Lower lobe of right lung (tissue), 2 donors: ENCODE results near the gene ELF1. TPM values are rescaled to one million over a fixed set of nuclear protein-coding genes. Genes with fewer than 3 reads are reported as not detected.

ENCODE experiments used
- ATAC-seq, 2 donors: fragments of 200-7000 bp; cut with Tn5 transposase; one replicate each; pipeline ENCODE4 v1.9.1; 2020 to 2022; ENCODE audit warnings: mild to moderate bottlenecking in 2 of 2, moderate library complexity in 2 of 2
- DNase-seq: peaks from one replicate; pipeline ENCODE4 v3.0.0-alpha.2; 2020
- H3K27ac ChIP-seq: fragments of 200-600 bp; one replicate; pipeline ENCODE4 v1.8.0; 2022
- H3K27me3 ChIP-seq: fragments of 200-600 bp; one replicate; pipeline ENCODE4 v1.8.0; 2022; ENCODE audit warnings: low read depth
- H3K36me3 ChIP-seq: fragments of 200-600 bp; one replicate; pipeline ENCODE4 v1.8.0; 2022; ENCODE audit warnings: mild to moderate bottlenecking
- H3K4me1 ChIP-seq: fragments of 200-600 bp; one replicate; pipeline ENCODE4 v1.8.0; 2022
- H3K4me3 ChIP-seq: fragments of 200-600 bp; one replicate; pipeline ENCODE4 v1.8.0; 2022; ENCODE audit warnings: mild to moderate bottlenecking
- H3K9me3 ChIP-seq: fragments of 200-600 bp; one replicate; pipeline ENCODE4 v1.8.0; 2022
- CTCF ChIP-seq: fragments of 200-600 bp; IDR thresholded peaks from one replicate; pipeline ENCODE4 v1.8.0; 2022; ENCODE audit warnings: antibody characterized with exemption, mild to moderate bottlenecking
- intact Hi-C: fragments of 100-400 bp; cut with DNase I; formaldehyde crosslinking; loops from one replicate; pipeline ENCODE4 v1.11.0; 2022
- total RNA-seq: library from RNA; stranded (reverse); fragmentation: NEBNext Ultra II Directional; extraction: Animal tissue kit (Norgen Biotek cat#: 25700); gene quantifications from one replicate; pipeline ENCODE4 v1.2.1, GENCODE V29; 2021
- donor health status: DM: no; HTN: yes; CAD: no; lungs with severe emphysema.

Gene ELF1
- total RNA-seq, 1 donor from 2014 or later, result 98.1 TPM

DNA sequence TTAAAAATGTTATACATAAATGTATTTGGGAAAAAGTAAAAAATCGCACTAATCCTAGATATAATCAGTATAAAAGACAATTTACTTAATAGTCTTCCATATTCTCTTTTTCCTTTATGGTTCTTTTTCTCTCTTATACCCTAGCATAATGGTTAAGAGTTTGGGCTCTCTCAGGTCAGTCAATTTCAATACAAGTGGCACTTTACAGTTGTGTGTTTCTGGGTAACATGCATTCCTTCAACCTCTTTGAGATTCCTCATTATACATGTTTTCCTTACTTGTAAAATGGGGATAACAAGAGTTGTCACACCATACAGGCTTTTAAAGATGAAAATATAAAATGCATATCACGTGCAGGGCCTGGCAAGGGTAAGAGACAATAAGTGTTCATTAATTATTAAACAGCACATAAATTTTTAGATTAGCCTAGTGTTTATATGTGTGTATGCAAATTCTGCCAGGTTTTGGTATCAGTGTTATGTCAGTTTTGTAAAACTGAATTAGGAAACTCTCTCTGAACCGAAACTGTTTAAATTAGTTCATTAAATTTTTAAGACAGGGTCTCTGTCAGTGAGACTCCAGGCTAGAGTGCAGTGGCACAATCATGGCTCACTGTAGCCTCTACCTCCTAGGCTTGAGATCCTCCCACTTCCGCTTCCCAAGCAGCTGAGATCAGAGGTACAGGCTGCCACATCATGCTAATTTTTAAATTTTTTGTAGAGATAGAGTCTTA lies 49.8 kb downstream of the ELF1 start:
- Histone ChIP-seq H3K36me3 (no peaks in the 10 kb centered on the region), H3K4me1 (peaks cover 100% of the 10 kb centered on the region), H3K9me3 (no peaks in the 10 kb centered on the region), H3K4me3 (no peak overlapping the region), H3K27ac (no peak overlapping the region), H3K27me3 (no peaks in the 10 kb centered on the region)
- intact Hi-C loops, result no loop called here
- DNase-seq (no peak), ATAC-seq (peak; percentile 72 to 76)
- no peak for TF ChIP-seq CTCF

GRCh38 chr13:40968416-40969000 lies 50.6 kb downstream of the ELF1 start:
- Histone ChIP-seq H3K4me1 (peaks cover 99% of the 10 kb centered on the region), H3K4me3 (no peak overlapping the region), H3K27me3 (no peaks in the 10 kb centered on the region), H3K9me3 (no peaks in the 10 kb centered on the region), H3K27ac (no peak overlapping the region), H3K36me3 (no peaks in the 10 kb centered on the region)
- intact Hi-C loops, result no loop called here
- DNase-seq (no peak), ATAC-seq (peak in 1 of 2 donors; percentile 16)
- no peak for TF ChIP-seq CTCF

GRCh38 chr13:40966298-40966697 lies 52.8 kb downstream of the ELF1 start:
- peak; percentile 54 to 68 for ATAC-seq

GRCh38 chr13:40963927-40964326 lies 55.2 kb downstream of the ELF1 start:
- Histone ChIP-seq H3K36me3 (peaks cover 10% of the 10 kb centered on the region), H3K4me3 (no peak overlapping the region), H3K4me1 (peaks cover 87% of the 10 kb centered on the region), H3K9me3 (no peaks in the 10 kb centered on the region), H3K27me3 (no peaks in the 10 kb centered on the region), H3K27ac (no peak overlapping the region)
- DNase-seq (no peak), ATAC-seq (peak; percentile 54 to 72)
- intact Hi-C loops, result no loop called here
- TF ChIP-seq CTCF, result no peak

More at GRCh38 chr13:40966298-40966697, 52.8 kb downstream of the ELF1 start:
- Histone ChIP-seq H3K36me3 (no peaks in the 10 kb centered on the region), H3K4me1 (peaks cover 98% of the 10 kb centered on the region), H3K27ac (no peak overlapping the region), H3K27me3 (no peaks in the 10 kb centered on the region), H3K9me3 (no peaks in the 10 kb centered on the region), H3K4me3 (no peak overlapping the region)
- intact Hi-C loops, result no loop called here
- DNase-seq, result no peak
- no peak for TF ChIP-seq CTCF

DNA sequence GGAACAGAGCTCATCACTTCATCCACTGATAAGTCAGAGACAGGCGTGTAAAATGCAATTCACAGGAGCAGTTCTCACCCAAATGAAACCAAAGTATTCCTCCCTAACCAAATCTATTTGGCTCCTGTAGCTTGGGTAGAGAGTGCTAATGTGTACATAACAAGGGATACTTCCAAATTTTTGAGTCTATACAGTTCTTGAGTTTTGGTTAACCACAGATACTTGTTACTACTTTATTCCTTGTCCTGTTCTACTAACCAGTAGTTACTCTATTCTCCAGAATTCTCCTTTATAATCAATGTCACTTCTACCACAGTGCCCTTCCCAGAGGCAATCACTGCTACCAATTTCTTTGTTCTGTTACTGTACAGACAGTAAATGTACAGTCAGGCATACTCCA lies 57.3 kb downstream of the ELF1 start:
- H3K36me3 ChIP-seq, result peaks cover 27% of the 10 kb centered on the region
- no peaks in the 10 kb centered on the region for H3K27me3 ChIP-seq
- intact Hi-C loops, result no loop called here
- H3K4me3 ChIP-seq, result no peak overlapping the region
- H3K27ac ChIP-seq, result no peak overlapping the region
- no peaks in the 10 kb centered on the region for H3K9me3 ChIP-seq
- TF ChIP-seq CTCF, result no peak
- ATAC-seq, result no peak
- peaks cover 66% of the 10 kb centered on the region for H3K4me1 ChIP-seq
- DNase-seq, result no peak
